A673 (cell line): ENCODE results near the gene FNIP1. TPM values are rescaled to one million over a fixed set of nuclear protein-coding genes. Genes with fewer than 3 reads are reported as not detected.

Experiments used
- BruUV-seq: library from RNA; stranded (reverse); fragments of 400-500 nt; replicated peaks from 2 replicates; lab custom pipeline; 2021; lab: Mats Ljungman, UMichigan
- CTCF ChIA-PET: fragments of 300-600 bp; sonication (Branson Sonifier 250); formaldehyde crosslinking; loops from one replicate; lab custom pipeline; 2022; ENCODE audit warnings: antibody characterized with exemption; lab: Charles Lee
- POLR2A ChIA-PET: fragments of 300-600 bp; sonication (Branson Sonifier 250); formaldehyde crosslinking; loops from one replicate; lab custom pipeline; 2022; ENCODE audit warnings: antibody characterized with exemption; ENCODE audit not compliant: low non-redundant PET; lab: Charles Lee
- DNase-seq: peaks from one replicate; pipeline ENCODE4 v3.0.0-alpha.2; 2015; ENCODE audit warnings: low spot score
- H3K27ac ChIP-seq: fragments of 200-600 bp; sonication (generic); 2 replicates; pipeline ENCODE4 v1.5.1; 2016; ENCODE audit warnings: mixed run types, low read depth, mild to moderate bottlenecking, mixed read lengths, antibody characterized with exemption, low read length; ENCODE audit not compliant: poor library complexity, severe bottlenecking
- H3K27me3 ChIP-seq: fragments of 200-600 bp; sonication (generic); replicated peaks from 2 replicates; pipeline ENCODE4 v1.6.1; 2017; ENCODE audit warnings: mixed run types, low read depth, mild to moderate bottlenecking, mixed read lengths, antibody characterized with exemption, low read length; ENCODE audit not compliant: insufficient read depth, poor library complexity
- H3K36me3 ChIP-seq: fragments of 200-600 bp; sonication (generic); 2 replicates; pipeline ENCODE4 v1.6.1; 2016; ENCODE audit warnings: mixed run types, mild to moderate bottlenecking, mixed read lengths, antibody characterized with exemption, low read length; ENCODE audit not compliant: insufficient read depth, poor library complexity, severe bottlenecking
- H3K4me1 ChIP-seq: fragments of 200-600 bp; sonication (generic); 2 replicates; pipeline ENCODE4 v1.6.1; 2017; ENCODE audit warnings: mixed run types, mild to moderate bottlenecking, mixed read lengths, antibody characterized with exemption, low read length; ENCODE audit not compliant: insufficient read depth, poor library complexity, severe bottlenecking
- H3K4me3 ChIP-seq: fragments of 200-600 bp; sonication (generic); 2 replicates; pipeline ENCODE4 v1.5.1; 2016; ENCODE audit warnings: low read depth, mixed run types, mild to moderate bottlenecking, mixed read lengths, low read length; ENCODE audit not compliant: poor library complexity, severe bottlenecking
- H3K9me3 ChIP-seq: fragments of 200-600 bp; sonication (generic); 2 replicates; pipeline ENCODE4 v1.6.1; 2016; ENCODE audit warnings: mixed run types, low read depth, mild to moderate bottlenecking, mixed read lengths, antibody characterized with exemption, low read length; ENCODE audit not compliant: poor library complexity, severe bottlenecking
- CTCF ChIP-seq: fragments of 300-800, 200-600 bp; sonication (generic); conservative IDR thresholded peaks from 2 replicates; pipeline ENCODE4 v1.5.1; 2017; ENCODE audit warnings: low read depth, mild to moderate bottlenecking, antibody characterized with exemption, low read length, moderate library complexity, mixed read lengths
- EZH2 ChIP-seq: fragments of 200-600 bp; sonication (generic); IDR thresholded peaks from 2 replicates; pipeline ENCODE4 v1.6.1; 2017; ENCODE audit warnings: borderline replicate concordance, low read depth, mild to moderate bottlenecking, mixed read lengths, antibody characterized with exemption, low read length; ENCODE audit not compliant: poor library complexity, severe bottlenecking
- intact Hi-C: fragments of 100-400 bp; cut with micrococcal nuclease; formaldehyde crosslinking; loops from one replicate; pipeline ENCODE4 v1.10.0; 2022; ENCODE audit not compliant: unreplicated experiment
- total RNA-seq: library from RNA; stranded (reverse); gene quantifications from 2 replicates; pipeline ENCODE4 v1.2.3, GENCODE V29; 2021

Gene FNIP1
- total RNA-seq, 1 experiment from 2014 or later, result 22.9 TPM

GRCh38 chr5:131641494-131641893, 155.3 kb downstream of the FNIP1 start:
- intact Hi-C loops, result no loop called here
- peaks cover 6% of the 10 kb centered on the region for H3K4me1 ChIP-seq
- DNase-seq, result no peak
- no peaks in the 10 kb centered on the region for H3K9me3 ChIP-seq
- peaks cover 3% of the 10 kb centered on the region for H3K36me3 ChIP-seq
- H3K4me3 ChIP-seq, result no peak overlapping the region
- POLR2A ChIA-PET, result no interaction called here
- H3K27me3 ChIP-seq, result no peaks in the 10 kb centered on the region
- H3K27ac ChIP-seq, result no peak overlapping the region
- CTCF ChIA-PET, result no interaction called here
- no TSS peak for BruUV-seq
- TF ChIP-seq CTCF (no peak), EZH2 (no peak)

GRCh38 chr5:131640043-131640856, 156.6 kb downstream of the FNIP1 start:
- Histone ChIP-seq H3K36me3 (no peaks in the 10 kb centered on the region), H3K9me3 (no peaks in the 10 kb centered on the region), H3K27ac (no peak overlapping the region), H3K4me1 (peaks cover 6% of the 10 kb centered on the region), H3K27me3 (no peaks in the 10 kb centered on the region), H3K4me3 (no peak overlapping the region)
- ChIA-PET CTCF (interaction anchor here (0.6 kb wide), 1 partner anchor 593 kb away, joined by 3 read pairs; no protein-coding TSS in a partner anchor), POLR2A (no interaction called here)
- intact Hi-C loops, result no loop called here
- TF ChIP-seq EZH2 (no peak), CTCF (no peak)
- BruUV-seq, result no TSS peak
- no peak for DNase-seq

- Histone ChIP-seq H3K27ac (no peak overlapping the region), H3K4me3 (no peak overlapping the region), H3K27me3 (no peaks in the 10 kb centered on the region), H3K9me3 (no peaks in the 10 kb centered on the region), H3K36me3 (no peaks in the 10 kb centered on the region), H3K4me1 (peaks cover 6% of the 10 kb centered on the region)
- no TSS peak for BruUV-seq
- no peak for DNase-seq
- POLR2A ChIA-PET, result no interaction called here
- intact Hi-C loops, result loop anchor here (5.0 kb wide), 1 partner anchor 158 kb away; the partner anchor contains the start of gene FNIP1
- no peak for TF ChIP-seq CTCF
- CTCF ChIA-PET, result no interaction called here
Measured at GRCh38 chr5:131639148-131639547, 157.7 kb downstream of the FNIP1 start.
